Astrocyte of the cerebellum (primary cell): ENCODE data around the gene C11orf52.

ENCODE experiments used
- DNase-seq: peaks from one replicate; pipeline ENCODE4 v3.0.0-alpha.2; 2011; ENCODE audit warnings: low read depth
- H3K4me3 ChIP-seq: 2 replicates; pipeline ENCODE4 v1.5.1; 2011; ENCODE audit warnings: mild to moderate bottlenecking, low read depth, low read length, moderate library complexity
- CTCF ChIP-seq: IDR thresholded peaks from 2 replicates; pipeline ENCODE4 v1.5.1; 2012; ENCODE audit warnings: low read length, low read depth, moderate library complexity, mild to moderate bottlenecking; ENCODE audit errors: missing control alignments
- in situ Hi-C: cut with HindIII; loops from 2 replicates; pipeline ENCODE4 v1.10.0; 2017; ENCODE audit warnings: low sequenced_read_pairs

Gene C11orf52

DNA sequence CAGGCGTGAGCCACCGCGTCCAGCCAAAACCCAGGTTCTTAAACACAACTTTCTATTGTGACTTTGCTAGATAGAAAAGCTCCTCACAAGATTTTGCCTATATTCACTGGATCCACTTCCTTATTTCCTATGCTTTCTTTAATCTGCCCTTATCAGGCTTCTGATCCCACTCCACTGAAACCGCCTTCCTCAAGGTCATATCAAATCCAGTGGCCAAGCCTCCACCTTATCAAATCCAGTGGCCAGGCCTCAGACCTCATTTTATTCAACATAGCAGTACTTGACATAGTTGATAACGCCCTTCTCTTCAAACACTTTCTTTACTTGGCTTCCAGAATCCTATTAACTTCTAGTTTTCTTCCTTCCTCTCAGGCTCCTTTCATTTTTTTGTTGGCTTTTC is 48.0 kb downstream of the C11orf52 start:
- in situ Hi-C loops, result no loop called here
- TF ChIP-seq CTCF, result no peak
- no peak overlapping the region for H3K4me3 ChIP-seq
- DNase-seq, result no peak

GRCh38 chr11:111967649-111968048 is 48.9 kb downstream of the C11orf52 start:
- TF ChIP-seq CTCF, result no peak
- H3K4me3 ChIP-seq, result no peak overlapping the region
- DNase-seq, result no peak
- in situ Hi-C loops, result no loop called here

- in situ Hi-C loops, result no loop called here
- TF ChIP-seq CTCF, result no peak
- no peak overlapping the region for H3K4me3 ChIP-seq
- no peak for DNase-seq
Observed at GRCh38 chr11:111969344-111969743, 50.6 kb downstream of the C11orf52 start.

GRCh38 chr11:111974446-111974845 is 55.7 kb downstream of the C11orf52 start:
- in situ Hi-C loops, result no loop called here
- TF ChIP-seq CTCF, result no peak
- no peak overlapping the region for H3K4me3 ChIP-seq
- no peak for DNase-seq

- in situ Hi-C loops, result no loop called here
- TF ChIP-seq CTCF, result no peak
- no peak overlapping the region for H3K4me3 ChIP-seq
- DNase-seq, result no peak
Observed at GRCh38 chr11:111975076-111975806, 56.5 kb downstream of the C11orf52 start.

DNA sequence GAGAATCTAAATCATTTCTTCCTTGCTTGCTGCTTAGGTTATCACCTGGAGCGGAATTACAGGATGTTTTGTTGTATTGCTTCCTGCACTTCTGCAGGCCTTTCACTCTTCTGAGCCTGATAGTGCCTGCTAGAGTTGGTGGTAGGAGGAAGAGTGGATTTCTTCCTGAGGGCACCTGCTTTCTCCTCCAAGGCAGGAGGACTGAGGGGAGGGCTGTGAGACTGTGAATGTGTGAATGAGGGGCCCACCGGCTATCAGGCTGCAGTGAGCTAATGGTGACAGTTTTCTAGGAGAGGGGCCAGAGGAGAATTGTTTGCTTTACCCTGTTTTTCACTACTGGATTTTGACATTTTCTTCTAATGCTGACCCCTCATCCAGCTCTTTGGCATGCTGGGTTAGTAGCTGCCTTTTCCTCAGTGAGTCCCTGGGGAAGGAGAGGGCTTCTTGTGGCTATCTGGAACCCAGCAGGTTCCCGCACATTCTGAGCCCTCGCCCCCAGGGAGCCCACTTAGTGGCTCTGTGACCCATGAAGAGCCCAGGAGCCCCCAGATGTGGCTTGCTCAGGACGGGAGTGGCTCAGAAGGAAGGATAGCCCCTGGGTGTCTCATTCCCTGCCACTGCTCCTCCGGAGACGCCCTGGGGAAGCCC is 57.5 kb downstream of the C11orf52 start:
- TF ChIP-seq CTCF, result no peak
- H3K4me3 ChIP-seq, result peak overlapping the region; percentile 72
- in situ Hi-C loops, result no loop called here

More for the DNA sequence above, 57.5 kb downstream of the C11orf52 start:
- DNase-seq, result no peak
